Breast epithelium (tissue), 4 donors: ENCODE data around the gene CDKN2D. TPM values are rescaled to one million over a fixed set of nuclear protein-coding genes. Genes with fewer than 3 reads are reported as not detected.

ENCODE experiments used
- DNase-seq, 2 donors: peaks; one replicate each; pipeline ENCODE4 v3.0.0-alpha.2; 2019; ENCODE audit warnings: low spot score in 2 of 2
- H3K27ac ChIP-seq, 2 donors: fragments of 200-600 bp; sonication (generic) in 1 of 2; one replicate each; pipeline ENCODE4 v1.5.1; 2016 to 2019; ENCODE audit warnings: mild to moderate bottlenecking in 1 of 2
- H3K27me3 ChIP-seq, 2 donors: fragments of 200-600 bp; sonication (generic) in 1 of 2; one replicate each; pipeline versions ENCODE4 v1.5.1 to v1.6.0; 2017 to 2019; ENCODE audit warnings: control low read depth in 1 of 2, mild to moderate bottlenecking in 1 of 2
- H3K36me3 ChIP-seq: fragments of 200-600 bp; one replicate; pipeline ENCODE4 v1.5.1; 2019
- H3K4me1 ChIP-seq, 2 donors: fragments of 200-600 bp; sonication (generic); one replicate each; pipeline ENCODE4 v1.5.1; 2016 to 2019; ENCODE audit warnings: control low read depth in 1 of 2
- H3K4me3 ChIP-seq, 3 donors: fragments of 200-600 bp; sonication (generic); 1 replicate in 2 of 3; 2 replicates in 1 of 3; pipeline ENCODE4 v1.5.1; 2016 to 2019; ENCODE audit warnings: mild to moderate bottlenecking in 3 of 3, moderate library complexity in 2 of 3
- H3K9me3 ChIP-seq, 2 donors: fragments of 200-600 bp; sonication (generic) in 1 of 2; one replicate each; pipeline ENCODE4 v1.5.1; 2016 to 2019; ENCODE audit warnings: control low read depth in 1 of 2
- CTCF ChIP-seq, 3 donors: fragments of 450-650 bp; IDR thresholded peaks; one replicate each; pipeline ENCODE4 v1.5.1; 2016 to 2017; ENCODE audit warnings: antibody characterized with exemption in 3 of 3, mild to moderate bottlenecking in 3 of 3, moderate library complexity in 3 of 3
- POLR2A ChIP-seq: fragments of 450-650 bp; IDR thresholded peaks from one replicate; pipeline ENCODE4 v1.6.1; 2016; ENCODE audit warnings: antibody characterized with exemption, mild to moderate bottlenecking, moderate library complexity
- POLR2AphosphoS5 ChIP-seq, 3 donors: sonication (generic); formaldehyde crosslinking; IDR thresholded peaks; one replicate each; pipeline ENCODE4 v1.6.1; 2017; ENCODE audit warnings: antibody characterized with exemption in 3 of 3
- intact Hi-C: fragments of 100-400 bp; cut with DNase I; formaldehyde crosslinking; loops from one replicate; pipeline ENCODE4 v1.15.1; 2023; ENCODE audit warnings: low total_unique reads
- total RNA-seq, 3 donors: library from RNA; depleted of rRNA; stranded (reverse); fragments of >200 nt; gene quantifications; one replicate each; pipeline ENCODE4 v1.1.0, GENCODE V29; 2016

CDKN2D gene
- total RNA-seq, 3 donors from 2014 or later: 5.3 to 9.4 (median 8.8) TPM

GRCh38 chr19:10586396-10586795 is 17.6 kb upstream of the CDKN2D start:
- intact Hi-C loops: no loop called here
- Histone ChIP-seq H3K9me3 (no peaks in the 10 kb centered on the region), H3K27ac (peak overlapping the region in 1 of 2 donors; percentile 76), H3K27me3 (no peaks in the 10 kb centered on the region), H3K36me3 (no peaks in the 10 kb centered on the region), H3K4me3 (peak overlapping the region in 2 of 3 donors; percentile 60 to 68), H3K4me1 (no peaks in the 10 kb centered on the region)
- DNase-seq: no peak
- TF ChIP-seq POLR2A: no peak
- TF ChIP-seq POLR2AphosphoS5 (IDR thresholded peaks at IDR 0.05): no peak
- no peak for TF ChIP-seq CTCF (IDR thresholded peaks at IDR 0.05)

GRCh38 chr19:10583036-10583776 is 14.4 kb upstream of the CDKN2D start:
- H3K27ac ChIP-seq: no peak overlapping the region
- no peak overlapping the region for H3K4me3 ChIP-seq
- H3K27me3 ChIP-seq: no peaks in the 10 kb centered on the region
- TF ChIP-seq CTCF (IDR thresholded peaks at IDR 0.05) (no peak), POLR2A (no peak), POLR2AphosphoS5 (IDR thresholded peaks at IDR 0.05) (no peak)
- H3K36me3 ChIP-seq: no peaks in the 10 kb centered on the region
- H3K4me1 ChIP-seq: no peaks in the 10 kb centered on the region
- no peaks in the 10 kb centered on the region for H3K9me3 ChIP-seq
- intact Hi-C loops: loop anchor here (5.0 kb wide), 1 partner anchor 69 kb away; the partner anchor contains the start of gene ILF3
- no peak for DNase-seq

- Histone ChIP-seq H3K27me3 (no peaks in the 10 kb centered on the region), H3K4me3 (no peak overlapping the region), H3K36me3 (no peaks in the 10 kb centered on the region), H3K27ac (no peak overlapping the region), H3K9me3 (no peaks in the 10 kb centered on the region), H3K4me1 (no peaks in the 10 kb centered on the region)
- no peak for DNase-seq
- TF ChIP-seq CTCF (IDR thresholded peaks at IDR 0.05) (no peak), POLR2A (no peak), POLR2AphosphoS5 (IDR thresholded peaks at IDR 0.05) (no peak)
- intact Hi-C loops: loop anchor here (5.0 kb wide), 1 partner anchor 70 kb away; the partner anchor contains the start of gene ILF3
These were observed 13.3 kb upstream of the CDKN2D start for GRCh38 chr19:10582091-10582490.

GRCh38 chr19:10580979-10581631 is 12.3 kb upstream of the CDKN2D start:
- peak; percentile 87 to 90 for DNase-seq
- intact Hi-C loops: loop anchor here (5.0 kb wide), 1 partner anchor 71 kb away; the partner anchor contains the start of gene ILF3
- H3K4me1 ChIP-seq: no peaks in the 10 kb centered on the region

More at GRCh38 chr19:10580979-10581631, 12.3 kb upstream of the CDKN2D start:
- Histone ChIP-seq H3K27ac (peak overlapping the region in 1 of 2 donors; percentile 19), H3K36me3 (no peaks in the 10 kb centered on the region), H3K9me3 (no peaks in the 10 kb centered on the region), H3K27me3 (no peaks in the 10 kb centered on the region), H3K4me3 (peak overlapping the region in 1 of 3 donors; percentile 6)
- TF ChIP-seq POLR2A: no peak
- peak; percentile 34 to 72 (median 49) for TF ChIP-seq POLR2AphosphoS5 (IDR thresholded peaks at IDR 0.05)
- TF ChIP-seq CTCF (IDR thresholded peaks at IDR 0.05): peak; percentile 100
